Activated CD8-positive, alpha-beta memory T cell treated with anti-CD3 and anti-CD28 coated beads for 48 hours (primary cell): ENCODE data around the gene OGDHL.
"Not testable (repeated sequence)": the region's sequence is repeated elsewhere in the genome, so short reads cannot be mapped to it uniquely, and the experiment has no call there.

Experiments used
- DNase-seq, 3 experiments: peaks; one replicate each; pipeline ENCODE4 v3.0.0-alpha.2; 2020; ENCODE audit warnings: low read depth in 2 of 3, low spot score in 2 of 3

The OGDHL gene

DNA sequence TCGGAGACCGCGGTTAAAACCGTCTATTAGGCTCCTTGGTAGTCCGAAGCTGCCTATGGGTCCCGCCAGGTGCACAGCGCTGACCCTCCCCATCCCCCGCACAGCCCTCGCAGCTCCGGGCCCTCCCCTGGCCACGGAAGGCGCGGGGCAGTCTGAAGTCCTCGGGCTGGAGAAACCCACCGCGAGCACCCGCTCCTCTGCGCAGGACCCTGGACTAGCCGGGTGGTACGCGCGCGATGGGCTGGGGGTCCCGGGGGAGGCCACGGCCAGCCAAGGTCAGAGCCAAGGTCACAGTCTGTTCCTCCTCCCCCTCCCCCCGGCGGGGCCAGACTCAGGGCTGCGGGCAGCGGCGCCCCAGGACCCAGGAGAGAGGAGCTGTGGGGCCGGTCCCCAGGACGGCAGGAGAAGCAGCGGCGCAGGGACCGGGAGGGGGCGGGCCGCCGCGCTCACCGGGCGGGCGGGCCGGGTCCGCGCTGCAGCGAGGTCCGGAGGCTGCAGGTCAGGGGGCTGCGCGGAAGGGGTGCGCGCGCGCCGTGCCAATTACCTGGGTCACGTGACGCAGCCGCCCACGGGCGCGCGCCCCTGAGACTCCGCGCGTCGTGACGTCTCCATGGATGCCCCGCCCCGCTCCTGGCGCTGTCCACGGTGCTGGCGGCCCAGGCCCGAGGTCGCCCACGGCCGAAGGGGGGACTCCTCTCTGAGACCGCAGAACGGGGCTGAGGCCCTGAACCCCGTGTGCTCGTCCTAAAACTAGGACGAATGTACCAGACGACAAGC lies at the start of gene OGDHL:
Gene OGDHL, minus strand, starts transcription at position 535 of the 777 bp plus-strand sequence. CDS start 3,731 bp downstream, outside the sequence.
- peak; percentile 15 to 51 (median 40) for DNase-seq

DNA sequence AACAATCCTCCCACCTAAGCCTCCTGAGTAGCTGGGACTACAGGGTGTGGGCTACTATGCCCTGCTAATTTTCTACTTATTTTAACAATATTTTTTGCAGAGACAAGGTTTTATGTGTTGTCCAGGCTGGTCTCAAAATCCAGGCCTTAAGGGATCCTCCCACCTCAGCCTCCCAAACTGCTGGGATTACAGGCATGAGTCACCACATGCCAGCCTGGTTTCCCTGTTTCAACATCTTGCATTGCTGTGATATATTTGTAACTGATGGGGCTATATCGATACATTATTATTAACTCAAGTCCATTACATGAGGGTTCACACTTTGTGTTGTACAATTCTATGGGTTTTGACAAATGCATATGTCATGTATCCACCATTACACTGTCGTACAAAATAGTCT lies 41.9 kb upstream of the OGDHL start:
- DNase-seq = no peak

DNA sequence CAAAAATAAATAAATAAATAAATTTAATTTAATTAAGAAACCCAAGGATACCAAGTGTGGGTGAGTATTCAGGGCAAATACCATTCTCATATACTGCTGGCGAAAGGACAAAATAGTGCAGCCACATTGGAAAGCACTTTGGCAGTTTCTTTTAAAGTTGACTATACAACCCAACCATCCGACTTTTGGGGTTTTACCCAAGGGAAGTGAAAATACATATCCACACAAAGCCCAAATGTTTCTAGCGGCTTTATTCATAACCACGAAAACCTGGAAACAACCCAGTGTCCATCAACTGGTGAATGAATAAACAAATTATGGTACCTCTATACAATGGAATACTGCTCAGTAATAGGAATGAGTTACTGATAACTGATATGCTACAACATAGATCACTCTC lies 36.2 kb upstream of the OGDHL start:
- DNase-seq = no peak

GRCh38 chr10:49791100-49791499 lies 29.0 kb upstream of the OGDHL start:
- no peak for DNase-seq

DNA sequence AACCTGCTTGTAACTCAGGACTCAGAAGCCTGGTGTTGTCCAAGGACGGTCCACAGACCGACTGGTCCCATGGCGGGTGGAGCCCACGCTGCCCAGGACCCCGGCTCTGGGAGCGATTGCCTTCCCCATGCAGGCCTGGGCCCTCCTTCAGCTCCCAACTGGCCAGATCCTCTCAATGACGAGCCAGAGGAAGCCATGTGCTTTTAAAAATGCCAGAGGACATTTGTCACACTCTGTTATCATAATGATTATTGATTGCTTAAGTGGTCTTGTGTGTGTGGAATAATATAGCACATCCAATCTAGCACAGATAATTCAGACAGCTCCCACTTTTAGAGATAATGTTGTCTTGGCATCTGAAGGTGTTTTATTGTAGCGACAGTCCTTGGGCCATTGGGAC lies 22.6 kb upstream of the OGDHL start:
- no peak for DNase-seq

GRCh38 chr10:49783645-49784044 lies 21.5 kb upstream of the OGDHL start:
- no peak for DNase-seq

GRCh38 chr10:49781247-49781646 lies 19.1 kb upstream of the OGDHL start:
- no peak for DNase-seq

DNA sequence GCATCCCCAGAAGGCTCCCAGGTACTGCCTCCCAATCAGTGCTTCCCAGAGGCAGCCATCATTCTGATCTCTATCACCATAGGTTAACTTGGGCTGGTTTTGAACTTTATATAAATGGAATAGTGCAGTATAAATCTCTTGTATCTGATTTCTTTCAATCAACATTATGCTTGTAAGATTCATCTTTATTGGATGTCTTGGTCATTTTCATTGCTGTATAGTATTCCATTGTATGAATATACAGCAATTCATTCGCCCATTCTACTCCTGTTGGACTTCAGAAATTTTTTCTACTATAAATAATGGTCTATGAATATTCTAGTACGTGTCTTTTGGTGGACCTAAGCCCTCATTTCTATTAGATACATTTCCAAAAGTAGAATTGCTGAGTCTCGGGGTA lies 16.1 kb upstream of the OGDHL start:
- DNase-seq = no peak

GRCh38 chr10:49776851-49777250 lies 14.7 kb upstream of the OGDHL start:
- no peak for DNase-seq

- no peak for DNase-seq
Observed at GRCh38 chr10:49775014-49775413, 12.9 kb upstream of the OGDHL start.

DNA sequence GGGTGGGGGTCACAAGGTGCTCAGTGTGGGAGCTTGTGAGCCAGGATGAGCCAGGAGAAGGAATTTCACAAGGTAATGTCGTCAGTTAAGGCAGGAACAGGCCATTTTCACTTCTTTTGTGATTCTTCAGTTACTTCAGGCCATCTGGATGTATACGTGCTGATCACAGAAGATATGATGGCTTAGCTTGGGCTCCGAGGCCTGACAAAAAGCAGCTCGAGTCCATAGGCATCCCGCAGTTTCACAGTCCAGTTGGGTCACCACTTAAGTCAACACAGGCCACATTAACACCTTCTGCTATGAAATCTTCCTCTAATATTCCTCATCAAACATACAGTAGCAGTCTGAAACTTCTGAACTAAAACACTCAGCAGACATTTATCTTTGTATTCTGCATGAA lies 10.8 kb upstream of the OGDHL start:
- DNase-seq = not testable (repeated sequence)

- not testable (repeated sequence) for DNase-seq
Observed at GRCh38 chr10:49771046-49771445, 8.9 kb upstream of the OGDHL start.

GRCh38 chr10:49769692-49770091 lies 7.6 kb upstream of the OGDHL start:
- no peak for DNase-seq

DNA sequence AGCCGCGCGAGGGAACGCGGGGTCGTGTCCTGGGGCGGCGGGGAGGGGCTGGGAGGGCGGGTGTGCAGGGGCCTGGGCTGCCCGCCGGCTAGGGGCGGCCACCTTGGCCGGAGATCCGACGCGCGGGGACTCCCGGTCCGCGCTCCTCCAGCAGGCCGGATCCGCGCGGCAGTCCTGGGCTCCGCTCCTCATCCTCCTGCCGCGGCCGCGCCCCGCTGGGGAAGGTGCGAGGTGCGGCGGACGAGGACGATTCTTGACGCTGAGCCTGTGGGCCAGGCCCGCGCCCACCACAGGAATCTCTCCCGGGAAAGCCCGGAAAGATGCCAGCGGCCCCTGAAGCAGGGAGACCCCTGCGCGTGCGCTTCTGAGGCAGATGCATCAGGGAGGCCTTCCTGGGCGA lies 6.6 kb upstream of the OGDHL start:
- DNase-seq = no peak

GRCh38 chr10:49768329-49768728 lies 6.2 kb upstream of the OGDHL start:
- no peak for DNase-seq

DNA sequence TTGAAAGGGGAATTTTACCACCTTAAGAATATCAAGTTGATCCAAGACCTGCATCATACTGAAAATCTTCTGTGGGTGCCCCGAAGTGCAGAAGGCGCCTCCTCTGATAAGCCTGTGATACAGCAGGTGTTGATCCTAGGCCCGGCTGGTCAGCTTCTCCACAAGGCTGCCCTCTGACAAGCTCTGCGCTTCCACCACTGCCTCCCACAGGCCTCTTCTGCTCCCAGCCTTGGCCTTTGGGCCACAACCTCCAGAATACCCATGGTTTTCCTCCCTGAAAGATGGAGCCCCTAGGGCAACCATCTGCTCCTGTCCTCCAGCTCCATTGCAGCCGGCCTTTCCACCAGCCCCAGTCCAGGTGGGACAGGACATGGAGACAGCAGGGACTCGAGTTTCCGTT lies 5.6 kb upstream of the OGDHL start:
- DNase-seq = no peak

GRCh38 chr10:49766484-49766883 lies 4.4 kb upstream of the OGDHL start:
- no peak for DNase-seq

- DNase-seq = no peak
Observed at GRCh38 chr10:49762566-49762877, 399 bp upstream of the OGDHL start.

DNA sequence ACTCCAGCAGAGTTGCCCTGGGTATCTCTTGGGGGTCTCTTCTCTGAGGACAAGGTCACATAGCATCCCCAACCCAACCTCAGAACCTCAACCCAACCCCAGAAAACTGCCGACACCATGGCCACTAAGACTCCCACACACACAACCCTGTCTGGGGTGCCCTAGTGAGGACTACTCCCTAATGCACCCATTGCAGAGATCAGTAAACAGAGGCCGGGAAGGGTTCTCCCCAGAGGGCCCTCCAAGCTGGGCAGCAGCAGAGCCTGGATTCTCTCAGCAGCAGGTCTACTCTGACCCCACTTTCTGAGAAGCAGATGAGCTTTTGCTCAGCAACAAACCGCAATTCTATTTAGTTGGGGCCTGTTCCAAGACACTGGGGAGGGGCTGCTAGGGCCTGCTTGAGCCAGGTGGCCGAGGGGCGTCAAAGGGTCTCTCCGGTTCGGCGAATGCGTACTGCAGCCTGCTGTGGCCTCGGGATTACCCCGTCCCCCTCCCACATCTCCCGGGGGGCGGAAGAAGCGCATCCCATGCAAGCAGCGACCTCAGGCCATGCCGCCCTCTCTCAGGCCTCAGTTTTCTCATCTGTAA lies 828 bp downstream of the OGDHL start:
- DNase-seq = no peak

- DNase-seq = no peak
Observed at GRCh38 chr10:49760789-49761188, 1.3 kb downstream of the OGDHL start.

GRCh38 chr10:49759787-49760551 lies 2.2 kb downstream of the OGDHL start:
- DNase-seq = no peak

- DNase-seq = no peak
Observed at GRCh38 chr10:49758249-49758930, 3.7 kb downstream of the OGDHL start.
